GM21423 (cell line): Measurements from ENCODE around the gene CLIP2.

Experiments used
- ATAC-seq: cut with Tn5 transposase; IDR thresholded peaks from one replicate; pipeline ENCODE4 v1.9.1; 2021; ENCODE audit warnings: mild to moderate bottlenecking, moderate library complexity; ENCODE audit not compliant: unreplicated experiment

CLIP2 gene

DNA sequence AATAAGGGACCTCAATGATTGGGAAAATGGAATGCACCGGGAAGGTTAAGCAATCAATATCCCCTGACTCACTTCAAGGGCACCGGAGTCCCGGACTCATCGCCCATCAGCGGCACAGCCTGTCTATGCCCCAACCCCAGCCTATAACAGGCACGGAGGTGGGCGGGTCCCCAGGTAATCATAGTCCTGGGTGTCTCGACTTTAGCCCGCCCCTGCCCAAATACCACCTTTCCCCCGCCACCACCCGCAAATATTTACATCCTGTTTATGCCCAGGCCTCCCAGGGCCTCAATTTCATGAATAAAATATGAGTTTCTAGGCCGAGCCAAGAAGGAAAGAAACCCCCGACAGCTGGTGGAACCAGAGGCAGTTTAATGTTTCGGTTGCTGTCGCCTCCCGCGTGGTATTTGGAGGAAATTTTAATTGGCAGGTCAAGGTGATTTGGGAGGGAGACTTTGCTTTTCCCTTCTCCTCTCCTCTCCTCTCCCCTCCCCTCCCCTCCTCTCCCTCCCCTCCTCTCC, 19.4 kb upstream of the CLIP2 start:
- peak; percentile 26 for ATAC-seq

DNA sequence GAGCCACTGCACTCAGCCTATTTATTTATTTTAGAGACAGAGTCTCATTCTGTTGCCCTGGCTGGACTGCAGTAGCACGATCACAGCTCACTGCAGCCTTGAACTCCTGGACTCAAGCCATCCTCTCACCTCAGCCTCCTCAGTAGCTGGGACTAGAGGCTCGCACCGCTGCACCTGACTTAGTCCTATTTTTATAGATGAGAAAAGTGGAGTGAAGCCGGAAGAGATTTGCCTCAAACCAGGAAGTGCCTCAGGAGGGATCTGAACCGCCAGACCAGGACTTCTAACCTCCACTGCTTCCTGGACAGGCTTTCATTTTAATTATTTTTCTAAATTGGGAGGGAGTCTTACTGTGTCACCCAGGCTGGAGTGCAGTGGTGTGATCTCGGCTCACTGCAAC, 17.5 kb upstream of the CLIP2 start:
- no peak for ATAC-seq

DNA sequence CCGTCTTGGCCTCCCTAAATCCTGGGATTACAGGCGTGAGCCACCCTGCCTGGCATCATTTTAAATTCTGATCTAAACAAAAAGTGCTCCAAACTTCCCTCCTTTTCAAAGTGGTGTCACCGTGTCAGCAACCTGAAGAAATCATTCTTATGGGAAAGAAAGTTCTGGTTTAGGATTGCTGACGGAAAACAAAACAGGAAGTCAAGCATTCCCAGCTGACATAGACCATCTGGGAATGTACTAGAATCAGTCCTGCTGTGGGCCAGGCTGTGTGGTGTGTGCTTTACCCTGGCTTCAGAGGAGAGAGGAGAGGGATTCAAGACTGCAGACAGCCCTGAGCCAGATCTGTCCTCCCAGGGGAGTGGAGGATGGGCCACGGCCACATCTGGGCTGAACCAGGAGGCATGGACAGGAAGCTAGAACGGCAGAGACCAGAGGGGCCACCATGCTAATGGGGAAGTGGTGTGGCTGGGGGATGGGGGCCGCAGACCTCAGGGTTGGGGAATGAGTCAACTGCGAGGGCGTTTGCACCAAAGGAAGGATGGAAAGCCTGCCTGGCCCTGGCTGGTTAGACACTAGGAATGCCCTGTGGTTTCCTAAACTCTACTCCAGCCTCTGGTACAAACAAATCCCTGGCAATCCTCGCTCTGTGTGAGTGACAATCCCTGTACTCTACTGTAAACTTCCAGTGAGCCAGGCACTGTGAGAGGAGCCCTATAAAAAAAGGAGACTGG, 16.7 kb upstream of the CLIP2 start:
- peak; percentile 76 for ATAC-seq

DNA sequence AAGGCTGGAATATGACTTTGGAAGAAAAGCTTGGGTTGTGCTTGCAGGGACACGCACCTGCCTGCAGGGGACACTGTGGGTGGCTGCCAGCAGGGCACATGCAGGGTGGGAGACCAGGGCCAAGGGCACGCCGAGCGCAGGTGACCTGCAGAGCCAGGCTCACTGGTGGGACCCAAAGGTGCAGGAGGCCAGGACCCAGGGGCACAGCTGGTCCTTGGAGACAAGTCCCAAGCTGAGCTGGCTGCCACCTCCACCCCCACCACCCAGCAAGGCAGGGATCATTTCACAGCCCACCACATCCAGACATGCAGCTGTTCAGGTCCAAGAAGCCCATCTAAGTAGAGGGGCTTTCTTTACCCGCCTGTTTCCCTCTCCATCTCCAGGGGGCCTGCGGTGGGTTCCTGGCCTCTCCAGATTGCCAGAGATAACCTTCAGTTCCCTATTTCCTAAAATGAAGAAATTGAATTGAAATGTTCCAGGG, 13.8 kb upstream of the CLIP2 start:
- ATAC-seq = no peak

DNA sequence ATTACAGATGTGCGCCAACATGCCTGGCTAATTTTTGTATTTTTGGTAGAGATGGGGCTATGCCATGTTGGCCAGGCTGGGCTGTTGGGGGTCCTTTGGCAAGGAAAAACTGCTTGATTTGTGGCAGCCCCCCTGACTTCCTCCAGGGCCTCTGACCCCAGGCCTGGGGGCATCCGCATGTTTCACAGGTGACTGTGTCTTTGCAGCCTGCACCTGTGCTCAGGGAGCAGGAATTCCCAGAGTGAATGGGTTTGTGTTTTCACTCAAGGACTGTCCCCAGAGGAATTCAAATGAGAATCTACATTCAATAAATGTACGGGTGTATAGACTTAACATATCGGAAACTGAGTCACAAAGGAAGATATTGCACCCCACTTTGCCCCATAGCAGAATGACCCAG, 11.6 kb upstream of the CLIP2 start:
- no peak for ATAC-seq

DNA sequence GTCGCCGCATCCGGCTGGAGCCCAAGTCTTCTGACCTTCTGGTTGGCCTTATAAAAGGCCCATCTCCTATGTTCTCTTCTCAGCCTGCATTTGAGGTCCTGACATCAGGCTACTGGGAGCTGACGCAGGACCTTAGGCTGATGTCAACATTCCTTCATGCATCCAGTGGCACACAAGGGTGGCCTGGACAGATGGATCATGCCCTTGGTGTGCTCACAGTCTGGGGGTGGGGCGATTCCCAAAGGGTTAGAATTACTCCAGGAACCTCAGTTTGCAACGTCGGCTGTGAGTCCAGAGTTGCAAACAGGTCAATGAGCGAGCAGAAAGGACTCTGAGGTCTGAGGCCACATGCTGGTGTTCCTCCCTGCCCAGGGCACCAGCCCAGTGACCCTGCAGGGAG, 8.2 kb upstream of the CLIP2 start:
- no peak for ATAC-seq

DNA sequence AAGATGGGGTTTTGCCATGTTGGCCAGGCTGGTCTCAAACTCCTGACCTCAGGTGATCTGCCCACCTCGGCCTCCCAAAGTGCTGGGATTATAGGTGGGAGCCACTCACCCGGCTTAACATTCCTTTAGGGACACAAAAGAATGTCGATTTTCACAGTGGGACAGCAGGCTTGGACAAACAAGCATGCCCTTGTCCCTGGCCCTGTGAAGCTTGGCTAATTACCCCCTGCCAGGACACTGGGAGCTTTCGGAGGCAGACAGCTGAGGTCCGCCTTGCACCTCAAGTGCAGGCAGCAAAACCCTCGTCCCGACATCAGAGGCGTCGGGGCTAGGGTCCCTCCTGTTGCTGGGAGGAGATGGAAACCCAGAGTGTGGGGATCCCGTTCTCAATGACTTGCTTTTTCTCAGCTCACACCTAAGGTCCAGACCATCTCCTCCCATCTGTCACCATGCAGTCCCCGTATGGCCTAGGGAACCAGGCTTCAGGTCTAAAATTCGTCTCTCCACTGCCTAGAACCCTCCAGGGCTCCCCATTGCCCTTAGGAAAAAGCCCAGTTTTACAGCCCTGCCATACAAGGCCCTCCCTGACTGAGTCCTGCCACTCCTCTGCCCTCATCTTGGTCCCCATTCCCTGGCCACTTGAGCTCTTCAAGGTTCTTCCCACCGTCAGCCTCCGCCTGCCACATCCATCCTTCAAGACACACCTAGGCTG, 6.3 kb upstream of the CLIP2 start:
- no peak for ATAC-seq

DNA sequence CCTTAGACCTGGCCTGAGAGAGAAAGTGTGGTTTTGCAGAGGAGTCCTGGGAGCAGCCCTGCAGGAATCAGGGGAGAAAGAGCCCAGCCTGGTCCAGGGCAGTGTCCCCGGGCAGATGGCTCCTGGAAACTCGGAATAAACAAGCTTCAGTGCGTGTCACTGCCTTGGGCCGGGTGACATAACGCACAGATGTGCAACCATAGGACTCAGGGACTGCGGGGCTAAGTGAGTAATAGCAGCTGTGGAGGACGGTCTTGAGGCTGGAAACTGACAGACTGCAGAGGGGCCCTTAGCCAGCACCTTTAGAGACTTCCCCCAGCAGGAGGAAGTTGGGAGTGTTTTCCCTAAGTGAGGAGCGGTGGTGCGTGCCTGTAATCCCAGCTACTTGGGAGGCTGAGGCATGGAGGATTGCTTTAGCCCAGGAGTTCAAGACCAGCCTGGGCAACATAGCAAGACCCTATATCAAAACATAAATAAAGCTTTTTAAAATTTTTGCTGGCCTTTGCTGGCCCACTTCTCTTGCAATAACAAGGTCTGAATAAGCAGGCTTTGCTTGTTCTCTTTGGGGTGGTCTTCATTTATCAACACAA, 5.3 kb upstream of the CLIP2 start:
- ATAC-seq = no peak

DNA sequence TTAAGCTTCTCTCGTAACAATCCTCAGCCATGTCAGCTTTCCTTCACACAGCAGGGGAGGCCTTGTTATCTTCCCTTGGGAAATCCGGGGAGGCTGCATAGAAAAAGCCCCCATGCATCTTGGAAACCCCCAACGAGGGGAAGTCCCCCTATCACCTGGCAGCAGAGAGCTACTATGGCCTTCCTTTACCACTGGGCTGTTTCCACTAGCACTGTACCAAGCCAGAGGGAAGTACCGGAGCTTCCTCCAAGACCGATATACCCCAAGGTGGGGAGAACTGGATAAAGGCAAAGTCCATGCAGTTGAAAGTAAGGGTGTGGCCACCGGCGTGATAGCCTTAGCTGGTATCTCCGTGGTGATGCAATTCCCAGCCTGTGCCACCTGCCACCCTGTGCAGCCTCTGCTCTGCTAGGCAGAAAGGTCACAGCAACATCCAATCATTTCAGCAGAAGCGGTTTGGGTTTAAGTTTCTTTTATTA, 4.4 kb upstream of the CLIP2 start:
- peak; percentile 42 for ATAC-seq

DNA sequence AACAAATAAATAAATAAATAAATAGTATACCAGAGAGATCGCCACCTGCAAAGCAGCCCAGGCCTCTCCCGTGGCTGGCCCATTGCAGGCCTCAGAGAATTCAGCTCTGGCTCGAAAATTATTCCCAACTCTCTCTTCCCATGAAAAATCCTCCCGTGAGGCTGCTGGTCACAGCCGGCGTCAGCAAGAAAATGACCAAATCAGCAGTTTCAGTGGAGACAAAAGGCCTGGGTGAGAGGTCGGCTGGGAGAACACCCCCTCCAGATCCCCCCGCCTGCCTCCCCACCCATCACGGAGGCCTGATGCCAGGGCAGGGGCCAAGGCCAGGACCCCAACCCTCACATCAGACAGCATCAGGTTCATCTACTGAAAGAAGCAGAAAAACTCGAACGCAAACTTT, 3.1 kb upstream of the CLIP2 start:
- ATAC-seq = no peak

DNA sequence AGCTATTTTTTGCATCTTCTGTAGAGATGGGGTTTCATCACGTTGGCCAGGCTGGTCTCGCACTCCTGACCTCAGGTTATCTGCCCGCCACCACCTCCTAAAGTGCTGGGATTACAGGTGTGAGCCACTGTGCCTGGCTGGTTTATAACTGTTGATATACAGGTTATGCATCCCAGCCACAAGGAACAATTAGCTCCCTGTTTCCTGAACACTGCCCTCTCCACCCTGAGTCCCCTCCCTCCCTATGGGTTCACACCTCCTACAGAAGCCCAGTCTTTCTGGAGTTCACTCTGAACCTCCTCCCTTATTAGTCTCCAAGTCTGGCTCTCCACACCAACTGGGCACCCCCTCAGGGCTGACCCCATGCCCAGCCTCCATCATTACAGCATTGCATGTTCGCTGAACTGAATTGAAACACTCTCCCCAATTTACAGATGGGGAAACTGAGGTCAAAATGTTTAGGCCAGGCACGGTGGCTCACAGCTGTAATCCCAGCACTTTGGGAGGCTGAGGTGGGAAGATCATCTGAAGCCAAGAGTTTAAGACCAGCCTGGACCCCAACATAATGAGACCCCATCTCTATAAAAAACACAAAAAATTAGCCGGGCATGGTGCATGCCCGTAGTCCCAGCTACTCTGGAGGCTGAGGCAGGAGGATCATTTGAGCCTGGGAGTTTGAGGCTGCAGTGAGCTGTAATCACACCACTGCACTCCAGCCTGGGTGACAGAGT, 1.7 kb upstream of the CLIP2 start:
- ATAC-seq = no peak

DNA sequence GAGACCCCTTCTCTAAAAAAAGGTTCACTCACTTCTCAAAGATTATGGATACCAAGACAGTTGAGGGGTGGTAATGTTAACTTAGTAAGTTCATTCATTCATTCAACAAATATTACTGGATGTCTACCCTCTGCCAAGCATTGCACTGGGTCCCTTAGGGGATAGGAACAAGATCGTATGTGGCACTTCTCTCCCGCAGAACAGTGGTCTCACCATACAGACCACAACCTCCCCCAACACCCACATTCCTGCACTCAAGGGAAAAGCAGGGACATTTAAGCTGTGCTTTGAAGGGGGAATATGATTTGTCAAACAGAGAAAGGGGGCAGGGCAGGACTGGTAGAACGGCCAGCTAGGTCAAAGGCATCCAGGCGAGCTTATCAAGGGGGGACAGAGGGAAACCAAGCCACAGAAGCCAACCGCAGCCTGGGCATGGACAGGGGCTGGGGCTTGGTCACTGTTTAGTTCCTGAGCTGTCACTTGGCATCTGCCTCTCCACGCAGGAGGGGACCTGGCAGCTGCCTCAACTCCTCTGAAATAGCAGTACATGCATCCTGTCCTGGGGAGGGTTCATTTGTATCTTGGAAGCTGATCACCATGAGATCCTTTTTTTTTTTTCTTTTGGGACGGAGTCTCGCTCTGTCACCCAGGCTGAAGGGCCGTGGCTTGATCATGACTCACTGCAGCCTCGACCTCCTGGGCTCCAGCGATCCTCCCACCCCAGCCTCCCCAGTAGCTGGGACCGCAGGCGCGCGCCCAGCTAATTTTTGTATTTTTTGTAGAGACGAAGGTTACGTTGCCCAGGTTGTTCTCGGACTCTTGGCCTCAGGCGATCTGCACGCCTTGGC, 949 bp upstream of the CLIP2 start:
- ATAC-seq = no peak

DNA sequence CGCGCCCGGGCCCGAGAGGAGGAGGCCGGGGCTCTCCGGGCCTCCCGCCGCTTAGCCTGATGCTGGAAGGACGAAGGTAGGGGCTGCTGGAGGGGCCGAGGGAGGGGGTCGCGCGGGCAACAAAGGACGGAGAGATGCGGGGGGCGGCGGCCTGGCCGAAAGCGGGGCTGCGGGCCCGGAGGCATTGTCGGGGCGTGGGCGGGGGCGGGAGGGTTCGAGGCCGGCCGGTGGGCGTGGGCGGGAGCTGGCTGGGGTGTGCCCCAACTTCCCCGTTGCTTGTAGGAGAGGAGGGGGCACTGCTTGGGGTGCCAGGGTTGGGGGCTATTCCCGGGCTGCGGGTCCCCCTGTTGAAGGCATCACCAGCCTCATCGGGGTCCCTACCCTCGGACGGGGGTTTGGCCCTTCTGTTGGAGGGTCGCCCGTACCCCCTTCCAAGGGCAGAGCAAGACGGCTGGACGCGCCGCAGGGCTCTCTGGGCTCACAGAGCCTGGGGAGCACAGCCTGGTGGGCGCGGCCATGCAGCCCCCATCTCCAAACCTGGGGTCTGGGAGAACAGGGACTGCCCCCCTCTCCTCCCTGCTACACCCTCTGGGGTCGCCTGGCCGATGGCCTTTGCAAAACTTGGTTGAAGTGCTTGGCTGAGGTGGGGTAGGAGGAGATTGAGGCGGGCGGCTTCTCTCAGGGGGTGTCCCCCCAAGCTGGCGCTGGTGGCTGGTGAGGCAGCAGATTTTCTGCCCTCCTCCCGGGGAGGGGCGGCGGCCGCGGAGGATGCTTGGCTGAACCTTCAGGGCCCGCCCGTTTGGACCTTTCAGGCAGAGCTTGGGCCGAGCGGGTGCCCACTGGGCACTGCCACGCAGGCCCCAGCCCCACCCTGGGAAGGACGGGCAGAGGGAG, 699 bp downstream of the CLIP2 start:
- peak; percentile 6 for ATAC-seq

DNA sequence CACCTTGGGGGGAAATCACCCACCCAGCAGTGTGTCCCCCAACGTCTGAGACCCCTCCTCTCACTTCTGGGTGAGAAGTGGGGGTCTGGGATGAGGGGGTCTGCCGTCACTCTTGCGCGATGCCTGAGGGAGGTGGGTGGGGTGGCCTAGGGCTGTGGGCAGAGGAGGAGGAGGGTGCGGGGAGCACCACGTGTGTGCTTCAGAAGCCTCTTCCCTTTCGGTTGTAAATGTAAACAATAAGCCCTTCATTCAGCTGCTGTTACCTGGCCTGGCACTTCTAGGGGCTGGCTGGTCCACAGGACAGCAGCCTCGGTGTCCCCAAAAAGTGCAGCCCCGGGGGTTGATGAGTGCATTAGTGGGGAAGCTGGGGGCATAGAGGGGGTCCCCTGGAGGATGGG, 1.3 kb downstream of the CLIP2 start:
- no peak for ATAC-seq

DNA sequence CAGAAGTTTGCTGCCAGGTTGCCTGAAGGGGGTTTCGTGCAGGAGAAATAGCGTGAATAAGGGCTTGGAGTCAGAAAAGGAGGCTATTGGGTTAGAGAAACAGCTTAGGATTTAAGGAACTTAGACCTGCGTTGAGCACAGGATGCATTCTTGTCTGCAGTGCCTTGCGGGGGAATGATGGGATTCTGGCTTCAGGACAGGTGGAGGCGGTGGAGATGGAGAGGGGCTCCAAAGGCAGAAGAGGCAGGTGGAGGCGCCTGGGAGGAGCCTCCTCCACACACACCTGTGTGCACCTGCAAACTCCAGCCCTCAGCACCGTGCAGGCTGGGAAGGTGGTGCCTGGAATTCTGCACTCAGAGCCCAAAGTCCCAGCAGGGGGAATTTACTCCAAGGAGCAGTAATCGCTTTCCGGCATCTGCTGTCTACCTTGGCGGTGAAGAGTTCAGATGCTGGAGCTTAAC, 1.8 kb downstream of the CLIP2 start:
- ATAC-seq = no peak

DNA sequence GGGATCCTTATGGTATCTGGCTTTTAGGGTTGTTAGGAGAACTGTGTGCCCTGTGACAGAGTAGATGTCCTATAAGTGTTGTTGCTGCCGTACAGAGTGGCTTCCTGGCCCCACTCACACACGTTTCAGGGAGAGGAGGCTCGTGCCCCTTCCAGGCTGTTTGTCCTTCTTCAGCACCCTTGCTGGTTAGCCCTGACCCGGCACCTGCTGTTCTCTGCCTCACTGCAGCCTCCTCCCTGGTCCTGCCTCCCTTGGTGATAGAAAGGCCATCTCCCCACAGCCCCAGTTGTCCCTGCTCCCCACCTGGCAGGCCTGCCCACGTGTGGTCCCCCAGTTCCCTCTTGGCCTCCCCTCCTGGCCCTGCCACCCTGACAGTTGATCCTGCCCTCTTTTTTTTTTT, 2.3 kb downstream of the CLIP2 start:
- ATAC-seq = no peak

DNA sequence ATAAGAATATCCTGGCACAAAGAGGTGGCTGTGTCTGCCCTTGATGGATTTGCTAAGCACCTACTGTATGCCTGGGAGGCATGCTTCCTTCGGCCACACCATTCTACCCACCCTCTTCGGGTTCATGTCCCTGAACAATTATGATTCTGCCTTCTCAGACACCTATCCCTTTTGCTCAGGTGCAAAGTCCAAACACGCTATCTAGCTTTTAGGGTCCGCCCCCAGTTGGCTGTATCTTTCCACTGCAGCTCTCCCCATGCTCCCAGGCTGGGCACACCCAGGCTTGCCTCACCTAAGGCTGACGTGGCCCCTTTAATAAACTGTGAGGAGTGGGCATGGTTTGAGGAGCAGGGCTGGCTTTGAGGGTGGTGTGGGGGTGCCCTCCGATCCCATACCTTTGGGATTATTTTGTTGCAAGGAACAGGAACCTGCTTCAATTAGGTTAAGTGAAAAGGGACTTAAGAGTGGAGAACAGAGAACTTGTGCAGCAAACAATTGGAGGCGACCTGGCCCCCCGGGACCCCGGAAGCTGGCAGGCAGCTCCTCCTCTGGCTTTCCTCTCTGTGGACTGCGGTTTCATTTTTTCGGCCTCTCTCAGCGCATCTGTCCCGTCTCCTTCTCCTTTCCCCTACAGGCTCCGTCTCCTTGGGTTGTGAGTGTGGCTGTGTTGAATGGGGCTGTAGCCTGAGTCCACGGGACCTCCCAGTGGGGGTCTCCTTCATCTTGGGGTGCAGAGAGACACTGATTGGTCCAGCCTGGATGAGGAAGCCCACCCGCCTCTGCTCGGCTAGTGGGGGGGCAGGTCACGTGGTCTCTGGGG, 3.8 kb downstream of the CLIP2 start:
- ATAC-seq = no peak

DNA sequence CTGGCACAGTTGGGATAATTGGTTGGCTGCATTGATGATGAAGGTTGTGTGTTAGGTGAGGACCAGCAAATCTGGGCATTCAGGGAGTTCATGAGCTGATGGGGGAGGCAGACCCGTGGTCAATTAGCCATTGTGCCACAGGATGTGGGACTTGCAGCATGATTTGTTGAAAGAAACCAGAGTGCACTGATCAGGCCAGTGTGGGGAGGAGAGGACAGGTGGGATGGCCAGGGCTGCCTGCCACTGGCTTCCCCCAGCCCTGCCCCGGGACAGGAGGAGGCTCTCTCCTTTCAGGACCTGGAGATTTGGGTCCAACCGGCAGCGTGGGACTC, 4.3 kb downstream of the CLIP2 start:
- no peak for ATAC-seq
